GM19438 (cell line): ENCODE measurements around the gene RNASE9.
"Not testable (repeated sequence)": the region's sequence is repeated elsewhere in the genome, so short reads cannot be mapped to it uniquely, and the experiment has no call there.

ENCODE experiments used
- ATAC-seq: cut with Tn5 transposase; IDR thresholded peaks from one replicate; pipeline ENCODE4 v1.9.1; 2021; ENCODE audit warnings: low read depth; ENCODE audit not compliant: unreplicated experiment

Gene RNASE9

GRCh38 chr14:20578784-20579502 is 18.1 kb upstream of the RNASE9 start:
- no peak for ATAC-seq

- ATAC-seq = no peak
Measured at GRCh38 chr14:20578325-20578724, 17.5 kb upstream of the RNASE9 start.

DNA sequence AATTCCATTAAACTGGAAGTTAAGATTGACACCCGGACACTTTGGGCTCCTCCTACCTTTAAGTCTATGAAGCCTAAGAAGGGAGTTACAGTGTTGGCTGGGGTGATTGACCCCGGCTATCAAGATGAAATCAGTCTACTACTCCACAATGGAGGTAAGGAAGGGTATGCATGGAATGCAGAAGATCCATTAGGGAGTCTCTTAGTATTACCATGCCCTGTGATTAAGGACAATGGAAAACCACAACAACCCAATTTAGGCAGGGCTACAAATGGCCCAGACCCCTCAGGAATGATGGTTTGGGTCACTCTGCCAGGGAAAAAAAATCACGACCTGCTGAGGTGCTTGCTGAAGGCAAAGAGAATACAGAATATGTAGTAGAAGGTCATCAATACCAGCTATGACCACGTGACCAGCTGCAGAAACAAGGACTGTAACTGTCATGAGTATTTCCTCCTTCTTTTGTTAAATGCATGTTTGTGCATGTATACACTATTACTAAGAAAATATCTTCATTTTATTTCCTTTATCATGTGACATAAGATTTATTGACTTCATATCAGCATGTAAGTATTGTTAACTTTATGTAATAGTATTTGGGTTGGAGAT is 11.6 kb upstream of the RNASE9 start:
- not testable (repeated sequence) for ATAC-seq

DNA sequence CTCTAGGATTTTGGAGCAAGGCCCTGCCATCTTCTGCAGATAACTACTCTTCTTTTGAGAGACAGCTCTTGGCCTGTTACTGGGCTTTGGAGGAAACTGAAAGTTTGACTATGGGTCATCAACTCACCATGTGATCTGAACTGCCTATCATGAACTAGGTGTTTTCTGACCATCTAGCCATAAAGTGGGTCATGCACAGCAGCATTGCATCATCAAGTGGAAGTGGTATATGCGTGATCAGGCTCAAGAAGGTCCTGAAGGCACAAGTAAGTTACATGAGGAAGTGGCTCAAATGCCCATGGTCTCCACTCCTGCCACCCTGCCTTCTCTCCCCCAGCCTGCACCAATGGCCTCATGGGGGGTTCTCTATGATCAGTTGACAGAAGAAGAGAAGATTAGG is 9.9 kb upstream of the RNASE9 start:
- not testable (repeated sequence) for ATAC-seq

DNA sequence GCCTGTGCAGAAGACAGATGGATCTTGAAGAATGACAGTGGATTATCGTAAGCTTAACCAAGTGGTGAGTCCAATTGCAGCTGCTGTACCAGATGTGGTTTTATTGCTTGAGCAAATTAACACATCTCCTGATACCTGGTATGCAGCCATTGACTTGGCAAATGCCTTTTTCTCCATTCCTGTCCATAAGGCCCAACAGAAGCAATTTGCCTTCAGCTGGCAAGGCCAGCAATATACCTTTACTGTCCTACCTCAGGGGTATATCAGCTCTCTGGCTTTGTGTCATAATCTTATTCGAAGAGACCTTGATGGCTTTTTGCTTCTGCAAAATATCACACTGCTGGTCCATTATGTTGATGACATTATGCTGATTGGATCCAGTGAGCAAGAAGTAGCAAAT is 9.0 kb upstream of the RNASE9 start:
- not testable (repeated sequence) for ATAC-seq

GRCh38 chr14:20569066-20569465 is 8.2 kb upstream of the RNASE9 start:
- ATAC-seq = no peak

- ATAC-seq = no peak
Measured at GRCh38 chr14:20568393-20568792, 7.5 kb upstream of the RNASE9 start.

GRCh38 chr14:20567199-20567598 is 6.4 kb upstream of the RNASE9 start:
- ATAC-seq = not testable (repeated sequence)

- ATAC-seq = no peak
Measured at GRCh38 chr14:20564501-20564997, 3.7 kb upstream of the RNASE9 start.

- no peak for ATAC-seq
Measured at GRCh38 chr14:20563971-20564370, 3.1 kb upstream of the RNASE9 start.

GRCh38 chr14:20559461-20559904 is 1.4 kb downstream of the RNASE9 start:
- ATAC-seq = no peak

- ATAC-seq = no peak
Measured at GRCh38 chr14:20557212-20557542, 3.7 kb downstream of the RNASE9 start.

DNA sequence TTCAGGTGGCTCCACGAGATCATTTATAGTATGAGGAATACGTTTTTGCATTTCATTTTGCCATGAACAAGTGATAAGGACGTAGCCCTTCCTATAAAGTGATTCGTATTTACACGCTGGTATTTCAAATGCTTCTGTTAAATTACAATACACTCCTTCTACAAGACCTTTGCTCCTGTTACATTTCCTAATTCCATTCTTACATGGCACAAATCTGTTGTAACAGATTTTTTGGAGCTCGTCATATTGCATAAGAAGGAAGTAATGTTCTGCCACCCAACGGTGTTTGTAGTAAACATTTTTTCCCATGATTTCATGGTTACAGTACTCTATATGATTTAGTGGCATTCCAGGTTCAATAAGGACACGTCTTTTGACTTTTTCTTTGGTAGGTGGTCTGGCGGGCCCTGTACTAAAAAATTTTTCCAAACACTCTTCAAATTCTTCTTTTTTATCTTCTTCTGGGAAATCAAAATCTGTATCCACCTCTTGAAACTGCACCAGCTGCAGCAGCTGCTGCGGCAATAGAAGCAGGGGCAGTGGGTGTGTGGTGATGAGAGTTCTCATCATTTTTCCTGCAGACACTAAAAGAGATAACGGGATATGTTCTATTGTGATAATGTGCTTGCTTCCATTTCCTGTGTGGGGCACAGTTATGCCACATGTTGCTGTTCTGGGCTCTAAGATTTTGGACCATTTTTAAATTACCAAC is 4.2 kb downstream of the RNASE9 start:
- no peak for ATAC-seq

GRCh38 chr14:20555845-20556244 is 5.0 kb downstream of the RNASE9 start:
- no peak for ATAC-seq

DNA sequence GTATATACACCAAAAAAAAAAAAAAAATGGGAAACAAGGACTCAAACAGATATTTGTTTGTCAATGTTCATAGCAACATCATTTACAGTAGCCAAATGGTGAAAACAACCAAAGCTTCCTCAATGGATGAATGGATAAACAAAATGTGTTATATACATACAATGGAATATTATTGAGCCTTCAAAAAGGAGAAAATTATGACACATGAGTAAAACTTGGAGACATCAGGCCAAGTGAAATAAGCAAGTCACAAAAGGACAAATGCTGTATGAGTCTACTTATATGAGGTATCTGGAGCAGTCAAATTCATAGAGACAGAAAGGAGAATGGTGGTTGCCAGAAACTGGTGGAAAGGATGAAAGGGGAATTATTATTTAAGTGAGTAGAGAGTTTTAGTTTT is 7.8 kb downstream of the RNASE9 start:
- no peak for ATAC-seq

DNA sequence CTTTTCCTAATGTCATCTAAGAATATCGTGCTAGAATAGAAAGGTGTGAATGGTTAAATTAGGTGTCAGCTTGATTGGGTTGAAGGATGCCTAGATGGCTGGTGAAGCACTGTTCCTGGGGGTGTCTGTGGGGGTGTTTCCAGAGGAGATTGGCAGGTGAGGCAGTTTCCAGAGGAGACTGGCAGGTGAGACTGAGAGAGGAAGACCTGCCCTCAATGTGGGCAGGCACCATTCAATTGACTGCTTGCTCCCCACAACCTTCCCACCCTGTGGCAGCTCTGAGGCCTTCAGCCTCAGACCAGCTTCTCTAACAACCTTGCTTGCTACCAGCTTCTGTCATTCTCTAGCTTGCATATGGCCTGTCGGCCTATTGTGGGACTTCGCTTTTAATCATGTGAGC is 9.2 kb downstream of the RNASE9 start:
- ATAC-seq = no peak

DNA sequence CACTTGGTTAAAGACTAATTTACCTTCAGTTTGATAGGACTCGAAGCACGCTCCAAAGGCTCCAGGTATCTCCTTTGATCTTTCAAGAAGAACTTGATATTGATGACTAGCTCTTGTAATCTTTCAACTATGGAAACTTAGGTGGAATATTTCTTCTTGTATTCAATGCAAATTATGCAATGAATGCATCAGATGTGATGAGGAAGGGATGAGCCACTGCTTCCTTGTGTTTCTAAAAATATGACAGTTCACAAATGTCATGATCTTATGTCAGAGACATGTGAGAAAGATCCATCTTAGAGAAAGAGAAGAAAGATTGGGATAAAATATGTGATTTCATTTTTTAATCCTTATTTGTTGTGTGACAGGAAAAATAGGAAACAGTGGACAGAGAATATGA is 9.9 kb downstream of the RNASE9 start:
- ATAC-seq = no peak

DNA sequence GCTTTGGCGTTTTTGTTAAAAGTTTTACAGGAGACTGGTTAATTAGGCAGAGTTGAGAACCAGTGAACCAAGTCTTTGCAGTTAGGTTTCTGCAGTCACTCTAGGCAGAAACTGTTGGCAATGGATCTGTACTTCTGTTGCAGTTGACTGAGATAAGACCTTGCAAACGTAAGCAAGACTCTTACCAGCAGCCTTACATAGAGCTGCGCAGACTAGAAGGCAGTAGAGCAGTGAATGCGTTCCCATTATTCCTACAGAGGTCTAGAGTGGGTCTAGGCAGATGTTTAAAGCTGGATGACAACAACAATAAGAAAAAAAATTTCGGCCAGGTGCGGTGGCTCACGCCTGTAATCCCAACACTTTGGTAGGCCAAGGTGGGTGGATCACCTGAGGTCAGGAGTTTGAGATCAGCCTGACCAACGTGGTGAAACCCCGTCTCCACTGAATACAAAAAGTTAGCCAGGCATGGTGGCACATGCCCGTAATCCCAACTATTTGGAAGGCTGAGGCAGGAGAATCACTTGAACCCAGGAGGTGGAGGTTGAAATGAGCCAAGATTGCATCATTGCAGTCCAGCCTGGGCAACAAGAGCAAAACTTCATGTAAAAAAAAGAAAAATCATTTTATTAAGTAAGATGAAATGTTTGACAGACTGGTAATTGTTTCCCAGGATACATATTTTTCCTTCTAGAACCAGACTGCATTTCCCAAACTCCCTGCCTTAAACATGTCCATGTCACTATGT is 12.3 kb downstream of the RNASE9 start:
- no peak for ATAC-seq

GRCh38 chr14:20546877-20547276 is 14.0 kb downstream of the RNASE9 start:
- ATAC-seq = no peak

- ATAC-seq = no peak
Measured at GRCh38 chr14:20539906-20540305, 20.9 kb downstream of the RNASE9 start.
